Measurements from ENCODE around the gene CARD16.
A peak's percentile ranks its signal among the peaks of the same experiment; 100 is the strongest.
"Not testable (repeated sequence)": the region's sequence is repeated elsewhere in the genome, so short reads cannot be mapped to it uniquely, and the experiment has no call there.

CARD16 gene

DNA sequence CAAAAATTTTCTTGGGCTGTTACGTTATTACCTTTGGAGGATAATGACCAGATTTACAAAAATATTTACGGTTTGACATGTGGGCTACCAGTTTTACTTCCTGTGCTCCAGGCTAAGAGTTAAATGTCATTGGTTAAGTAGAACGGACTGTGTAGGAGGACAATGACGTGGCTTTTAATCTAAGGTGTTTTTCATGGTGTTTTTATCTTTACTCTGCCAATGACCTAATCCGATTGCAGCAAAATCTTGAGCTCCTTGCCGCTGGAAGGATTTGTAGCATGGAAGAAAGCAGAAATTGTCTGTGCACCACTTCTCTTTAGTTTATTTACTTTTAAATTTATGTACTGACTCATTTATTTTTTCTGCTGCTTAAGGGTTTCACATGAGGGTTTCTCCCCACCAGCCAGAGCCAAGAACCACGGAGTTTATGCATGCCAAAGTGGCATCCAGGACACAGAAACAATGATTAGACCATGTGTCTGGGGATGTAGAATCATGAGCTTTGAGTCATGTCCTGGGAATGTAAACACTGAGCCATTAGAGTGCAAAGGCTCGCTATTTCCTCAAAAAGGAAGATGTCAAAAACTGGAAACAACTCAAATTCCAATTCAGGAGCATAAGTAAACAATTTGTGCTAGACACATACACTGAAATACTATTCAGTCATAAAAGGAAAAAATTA lies 1.9 kb upstream of the CARD16 start:
- no peak for DNase-seq

GRCh38 chr11:105045676-105046296 lies 651 bp upstream of the CARD16 start:
- DNase-seq: no peak

GRCh38 chr11:105042178-105042577 lies 3.0 kb downstream of the CARD16 start:
- DNase-seq: no peak

- no peak for DNase-seq
Measured at GRCh38 chr11:105040703-105041102, 4.4 kb downstream of the CARD16 start.

- DNase-seq: peak; percentile 58
Measured at GRCh38 chr11:105034813-105035620, 10.1 kb downstream of the CARD16 start, which contains the start of gene CASP1. Gene CASP1, minus strand, starts transcription at chr11:105035144. Its CDS starts 31 bp downstream, at chr11:105035113.

GRCh38 chr11:105034388-105034787 lies 10.7 kb downstream of the CARD16 start:
- DNase-seq: not testable (repeated sequence)

- DNase-seq: no peak
Measured at GRCh38 chr11:105033781-105034180, 11.4 kb downstream of the CARD16 start.

GRCh38 chr11:105033343-105033742 lies 11.8 kb downstream of the CARD16 start:
- DNase-seq: no peak

DNA sequence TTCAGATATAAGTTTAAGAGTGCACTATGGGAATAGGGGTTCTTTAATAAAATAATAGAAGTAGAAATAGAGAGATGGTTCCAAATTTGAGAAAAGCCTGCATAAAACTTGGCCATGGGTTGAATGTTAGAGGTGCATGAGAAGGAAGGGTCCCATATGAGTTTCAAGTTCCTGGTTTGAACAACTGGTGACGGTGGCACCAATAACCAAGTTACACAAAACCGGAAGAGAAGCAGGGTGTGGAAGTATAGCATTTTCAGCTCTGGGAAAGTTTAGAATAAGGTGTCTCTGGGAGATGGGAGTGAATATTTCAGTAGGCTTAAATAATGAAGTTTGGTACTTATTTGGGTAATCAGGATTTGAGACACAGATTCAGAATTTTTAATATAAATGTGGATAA lies 12.6 kb downstream of the CARD16 start:
- DNase-seq: no peak

DNA sequence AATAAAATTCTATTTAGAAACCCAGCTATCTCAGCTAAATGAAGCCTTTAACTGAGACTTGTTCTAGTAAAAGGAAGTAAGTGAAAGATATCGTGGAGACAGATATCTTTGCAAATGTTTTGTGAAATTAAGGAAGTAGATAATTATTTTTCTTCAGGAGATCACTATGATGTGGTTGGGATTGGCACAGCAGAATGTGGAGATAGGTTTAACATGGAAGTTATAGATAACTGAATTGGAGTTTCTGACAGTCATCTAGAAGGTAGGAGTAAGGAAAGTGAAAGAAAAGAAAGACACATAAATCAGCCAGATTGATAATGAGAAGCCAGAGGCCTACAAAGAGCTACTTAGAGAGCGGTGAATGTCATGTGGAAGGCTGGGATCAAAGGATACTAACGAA lies 17.5 kb downstream of the CARD16 start:
- no peak for DNase-seq

DNA sequence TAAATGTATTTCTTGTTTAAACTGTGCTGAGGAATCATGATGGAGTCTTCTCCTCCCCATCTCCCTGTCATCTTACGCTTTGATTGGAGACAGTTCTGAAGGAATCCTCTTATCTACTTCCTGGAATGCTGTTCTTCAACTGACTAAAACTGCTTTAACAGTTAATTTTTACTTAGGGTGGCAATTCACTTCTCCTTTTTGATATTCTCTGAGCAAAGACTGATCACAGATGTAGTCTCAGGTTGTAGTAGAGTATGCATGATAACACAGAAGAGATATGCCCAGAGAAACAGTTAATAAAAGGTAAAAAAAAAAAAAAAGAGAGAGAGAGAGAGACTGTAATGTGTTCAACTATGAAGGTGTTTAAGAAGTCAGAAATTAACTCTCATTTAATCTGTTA lies 20.7 kb downstream of the CARD16 start:
- DNase-seq: no peak

DNA sequence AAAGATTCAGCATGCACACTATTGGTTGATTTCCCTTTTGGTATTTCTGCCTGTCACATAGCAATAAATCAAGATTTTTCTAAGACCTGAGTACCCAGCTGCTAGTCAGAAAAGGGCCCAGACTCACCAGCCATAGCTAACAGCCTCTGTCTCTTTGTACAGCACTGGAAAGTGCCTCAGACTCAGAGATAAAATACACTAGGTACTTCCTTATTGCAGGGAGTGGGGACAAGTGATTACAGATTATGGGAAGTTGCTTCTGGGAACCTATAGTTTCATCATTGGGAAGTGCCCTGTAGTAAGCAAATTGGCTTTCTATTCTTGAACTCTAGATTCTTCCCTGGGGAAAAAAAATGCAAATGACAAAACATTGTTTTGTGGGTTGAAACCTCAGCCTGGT lies 22.1 kb downstream of the CARD16 start, which contains the start of gene CASP5:
Gene CASP5 (minus strand): TSS at position 166 of the 400 bp plus-strand sequence. CDS start 32 bp downstream, at position 134.
- DNase-seq: no peak

- DNase-seq: no peak
Measured at GRCh38 chr11:105022527-105022926, 22.6 kb downstream of the CARD16 start.

DNA sequence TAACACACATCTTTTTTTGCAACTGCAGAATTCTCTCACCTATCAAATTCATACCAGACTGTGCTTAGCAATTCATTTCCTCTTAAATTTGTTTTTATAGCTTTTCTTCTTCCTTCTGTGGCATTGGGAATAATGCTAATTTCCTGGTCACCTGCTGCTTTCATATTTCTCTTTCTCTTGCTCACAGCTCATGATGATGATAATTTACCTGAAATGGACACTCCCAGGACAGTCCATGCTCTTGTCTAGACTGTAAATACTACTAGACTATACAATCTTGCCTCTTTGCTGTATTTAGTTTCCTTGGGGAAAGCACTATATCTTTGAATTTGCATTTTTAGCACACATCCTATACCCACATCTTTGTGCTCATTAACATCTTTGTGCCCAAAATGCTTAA lies 37.7 kb downstream of the CARD16 start:
- no peak for DNase-seq

- DNase-seq: no peak
Measured at GRCh38 chr11:105005451-105005845, 39.7 kb downstream of the CARD16 start.

- DNase-seq: no peak
Measured at GRCh38 chr11:105004021-105004420, 41.1 kb downstream of the CARD16 start.

GRCh38 chr11:105003151-105003550 lies 42.0 kb downstream of the CARD16 start:
- no peak for DNase-seq

DNA sequence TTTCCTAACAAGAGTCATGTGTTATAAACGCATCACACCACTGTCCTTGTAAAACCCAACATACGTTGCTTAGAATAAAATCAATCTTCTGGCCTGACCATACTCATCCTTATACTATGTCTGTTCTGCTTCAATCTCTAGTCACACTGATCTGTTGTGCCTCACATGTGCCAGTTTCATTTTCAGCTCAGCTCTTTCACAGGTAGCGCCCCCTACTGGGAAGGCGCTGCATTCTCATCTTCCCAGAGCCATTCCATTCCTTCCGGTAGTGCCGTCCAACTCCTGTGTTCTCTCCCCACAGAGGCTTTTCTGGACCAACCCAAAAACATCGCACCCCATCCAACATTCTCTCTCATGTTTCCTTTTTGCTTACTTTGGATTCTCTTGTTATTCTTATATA lies 44.3 kb downstream of the CARD16 start:
- peak; percentile 69 for DNase-seq

GRCh38 chr11:105000167-105000566 lies 45.0 kb downstream of the CARD16 start:
- DNase-seq: peak; percentile 23

- DNase-seq: no peak
Measured at GRCh38 chr11:104999721-105000120, 45.4 kb downstream of the CARD16 start.

GRCh38 chr11:104997288-104997687 lies 47.8 kb downstream of the CARD16 start:
- no peak for DNase-seq

- DNase-seq: no peak
Measured at GRCh38 chr11:104995001-104995408, 50.1 kb downstream of the CARD16 start.

- no peak for DNase-seq
Measured at GRCh38 chr11:104992781-104993180, 52.4 kb downstream of the CARD16 start.

GRCh38 chr11:104991994-104992393 lies 53.1 kb downstream of the CARD16 start:
- no peak for DNase-seq

Measured in CD4-positive, alpha-beta T cell treated with Interleukin-21 for 1 hour (primary cell).